Breast epithelium (tissue), 3 donors: ENCODE results near the gene FNBP1.

ENCODE experiments used
- POLR2AphosphoS5 ChIP-seq, 3 donors: sonication (generic); formaldehyde crosslinking; IDR thresholded peaks; one replicate each; pipeline ENCODE4 v1.6.1; 2017; ENCODE audit warnings: antibody characterized with exemption in 3 of 3
- TF ChIP-seq, protein P1 (sequence below), 3 donors: fragments of 450-650 bp; IDR thresholded peaks; one replicate each; pipeline ENCODE4 v1.5.1; 2016 to 2017; ENCODE audit warnings: antibody characterized with exemption in 3 of 3, mild to moderate bottlenecking in 3 of 3, moderate library complexity in 3 of 3

DNA sequence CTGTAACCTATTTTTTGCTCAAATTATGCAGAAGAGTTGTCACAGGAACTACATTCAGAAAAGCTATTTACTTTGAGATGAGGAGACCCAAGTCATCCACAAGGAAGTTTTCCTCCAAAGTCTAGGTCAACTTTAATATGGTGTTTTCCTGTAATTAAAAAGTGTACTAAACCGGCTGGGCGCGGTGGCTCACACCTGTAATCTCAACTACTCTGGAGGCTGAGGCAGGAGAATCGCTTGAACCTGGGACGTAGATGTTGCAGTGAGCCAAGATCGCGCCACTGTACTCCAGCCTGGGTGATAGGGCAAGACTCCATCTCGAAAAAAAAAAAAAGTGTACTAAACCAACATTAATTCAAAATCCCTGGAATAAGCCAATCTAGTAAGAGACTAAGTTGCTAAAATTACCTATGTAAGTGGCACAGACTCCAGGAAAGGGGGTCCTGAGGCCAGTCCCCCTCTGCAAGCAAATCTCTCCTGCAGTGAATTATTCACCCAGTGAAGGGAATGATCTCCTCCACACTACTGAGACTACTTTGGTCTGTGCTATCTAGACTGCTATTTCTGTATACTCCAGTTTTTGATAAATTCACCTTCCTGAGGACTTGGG lies 38.9 kb downstream of the FNBP1 start:
- TF ChIP-seq, protein P1, sequence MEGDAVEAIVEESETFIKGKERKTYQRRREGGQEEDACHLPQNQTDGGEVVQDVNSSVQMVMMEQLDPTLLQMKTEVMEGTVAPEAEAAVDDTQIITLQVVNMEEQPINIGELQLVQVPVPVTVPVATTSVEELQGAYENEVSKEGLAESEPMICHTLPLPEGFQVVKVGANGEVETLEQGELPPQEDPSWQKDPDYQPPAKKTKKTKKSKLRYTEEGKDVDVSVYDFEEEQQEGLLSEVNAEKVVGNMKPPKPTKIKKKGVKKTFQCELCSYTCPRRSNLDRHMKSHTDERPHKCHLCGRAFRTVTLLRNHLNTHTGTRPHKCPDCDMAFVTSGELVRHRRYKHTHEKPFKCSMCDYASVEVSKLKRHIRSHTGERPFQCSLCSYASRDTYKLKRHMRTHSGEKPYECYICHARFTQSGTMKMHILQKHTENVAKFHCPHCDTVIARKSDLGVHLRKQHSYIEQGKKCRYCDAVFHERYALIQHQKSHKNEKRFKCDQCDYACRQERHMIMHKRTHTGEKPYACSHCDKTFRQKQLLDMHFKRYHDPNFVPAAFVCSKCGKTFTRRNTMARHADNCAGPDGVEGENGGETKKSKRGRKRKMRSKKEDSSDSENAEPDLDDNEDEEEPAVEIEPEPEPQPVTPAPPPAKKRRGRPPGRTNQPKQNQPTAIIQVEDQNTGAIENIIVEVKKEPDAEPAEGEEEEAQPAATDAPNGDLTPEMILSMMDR (IDR thresholded peaks at IDR 0.05), result no peak
- no peak for TF ChIP-seq POLR2AphosphoS5 (IDR thresholded peaks at IDR 0.05)
